C4-2B (cell line): ENCODE data around the gene BTBD2.

ENCODE experiments used
- CTCF ChIP-seq: fragments of 450-650 bp; conservative IDR thresholded peaks from 2 replicates; pipeline ENCODE4 v1.5.1; 2017; ENCODE audit warnings: mild to moderate bottlenecking
- ZFX ChIP-seq: fragments of 450-650 bp; IDR thresholded peaks from 2 replicates; pipeline ENCODE4 v1.6.1; 2017

- TF ChIP-seq CTCF, result no peak
- no peak for TF ChIP-seq ZFX
These were observed 29.0 kb downstream of the BTBD2 start for GRCh38 chr19:1986357-1987162.
